WTC11 (cell line): Measurements from ENCODE around the gene PDE8A. TPM values are rescaled to one million over a fixed set of nuclear protein-coding genes. Genes with fewer than 3 reads are reported as not detected.

Source experiments
- ATAC-seq: fragments of 200-7000 bp; cut with Tn5 transposase; 2 replicates; pipeline ENCODE4 v1.10.0; 2021; ENCODE audit warnings: mild to moderate bottlenecking, moderate library complexity
- CTCF ChIA-PET: fragments of 300-600 bp; sonication (Branson Sonifier 250); formaldehyde crosslinking; loops from one replicate; lab custom pipeline; 2021; ENCODE audit warnings: antibody characterized with exemption; lab: Charles Lee
- POLR2A ChIA-PET: fragments of 350-600 bp; sonication (Branson Sonifier 250); formaldehyde crosslinking; loops from one replicate; lab custom pipeline; 2021; ENCODE audit warnings: antibody characterized with exemption; lab: Charles Lee
- DNase-seq: peaks from one replicate; pipeline ENCODE4 v3.0.0; 2021; ENCODE audit warnings: low spot score
- H3K27ac Mint-ChIP-seq: 2 replicates; pipeline ENCODE4 v1.8.0; 2021; ENCODE audit warnings: mixed read lengths
- H3K27me3 Mint-ChIP-seq: 2 replicates; pipeline ENCODE4 v1.8.0; 2021; ENCODE audit warnings: low read depth, mild to moderate bottlenecking, moderate library complexity, mixed read lengths
- H3K36me3 Mint-ChIP-seq: 2 replicates; pipeline ENCODE4 v1.8.0; 2021; ENCODE audit warnings: mixed read lengths
- H3K4me1 Mint-ChIP-seq: 2 replicates; pipeline ENCODE4 v1.8.0; 2022; ENCODE audit warnings: mixed read lengths
- H3K4me3 Mint-ChIP-seq: 2 replicates; pipeline ENCODE4 v1.8.0; 2021; ENCODE audit warnings: mild to moderate bottlenecking, moderate library complexity, mixed read lengths
- H3K9me3 Mint-ChIP-seq: 2 replicates; pipeline ENCODE4 v1.8.0; 2021; ENCODE audit warnings: mixed read lengths
- AR ChIP-seq: fragments of 250-450 bp; sonication (Bioruptor Pico); IDR thresholded peaks from 2 replicates; pipeline ENCODE4 v1.9.0; 2021; ENCODE audit warnings: mild to moderate bottlenecking
- ARID4B ChIP-seq: sonication (generic); formaldehyde crosslinking; IDR thresholded peaks from 2 replicates; pipeline ENCODE4 v1.8.0; 2023; ENCODE audit warnings: missing genetic modification reagents, mild to moderate bottlenecking, borderline replicate concordance
- CREM ChIP-seq: sonication (generic); formaldehyde crosslinking; IDR thresholded peaks from 2 replicates; pipeline ENCODE4 v1.8.1; 2022; ENCODE audit warnings: mild to moderate bottlenecking, missing genetic modification reagents, moderate library complexity
- E2F1 ChIP-seq: sonication (generic); formaldehyde crosslinking; IDR thresholded peaks from 2 replicates; pipeline ENCODE4 v1.8.0; 2022; ENCODE audit warnings: mild to moderate bottlenecking, missing genetic modification reagents
- FOXP1 ChIP-seq: sonication (generic); formaldehyde crosslinking; IDR thresholded peaks from 2 replicates; pipeline ENCODE4 v1.8.0; 2022; ENCODE audit warnings: missing genetic modification reagents, mild to moderate bottlenecking, moderate library complexity, borderline replicate concordance
- MAX ChIP-seq: sonication (generic); formaldehyde crosslinking; IDR thresholded peaks from 2 replicates; pipeline ENCODE4 v1.8.0; 2022; ENCODE audit warnings: mild to moderate bottlenecking, missing genetic modification reagents
- NFATC4 ChIP-seq: fragments of 250-450 bp; sonication (Bioruptor Pico); IDR thresholded peaks from 2 replicates; pipeline ENCODE4 v1.9.0; 2021; ENCODE audit warnings: mild to moderate bottlenecking
- NFYB ChIP-seq: sonication (generic); formaldehyde crosslinking; conservative IDR thresholded peaks from 2 replicates; pipeline ENCODE4 v1.8.0; 2022; ENCODE audit warnings: low read depth, missing genetic modification reagents
- NR1H2 ChIP-seq: sonication (generic); formaldehyde crosslinking; IDR thresholded peaks from 2 replicates; pipeline ENCODE4 v1.9.0; 2021; ENCODE audit warnings: mild to moderate bottlenecking, moderate library complexity, missing genetic modification reagents
- NR2C2 ChIP-seq: sonication (generic); formaldehyde crosslinking; IDR thresholded peaks from 2 replicates; pipeline ENCODE4 v1.8.0; 2022; ENCODE audit warnings: mild to moderate bottlenecking, missing genetic modification reagents
- NR3C1 ChIP-seq: sonication (generic); formaldehyde crosslinking; conservative IDR thresholded peaks from 2 replicates; pipeline ENCODE4 v1.8.1; 2023; ENCODE audit warnings: low read depth, mild to moderate bottlenecking, missing genetic modification reagents
- PRRX2 ChIP-seq: fragments of 250-450 bp; sonication (Bioruptor Pico); IDR thresholded peaks from 2 replicates; pipeline ENCODE4 v1.8.0; 2021; ENCODE audit warnings: mild to moderate bottlenecking
- SMAD3 ChIP-seq: sonication (generic); formaldehyde crosslinking; IDR thresholded peaks from 2 replicates; pipeline ENCODE4 v1.8.0; 2022; ENCODE audit warnings: missing genetic modification reagents, mild to moderate bottlenecking, borderline replicate concordance
- SP1 ChIP-seq: sonication (generic); formaldehyde crosslinking; conservative IDR thresholded peaks from 2 replicates; pipeline ENCODE4 v1.8.1; 2022; ENCODE audit warnings: missing genetic modification reagents
- TP53 ChIP-seq: sonication (generic); formaldehyde crosslinking; IDR thresholded peaks from 2 replicates; pipeline ENCODE4 v1.8.1; 2023; ENCODE audit warnings: mild to moderate bottlenecking, missing genetic modification reagents
- ZNF263 ChIP-seq: sonication (generic); formaldehyde crosslinking; IDR thresholded peaks from 2 replicates; pipeline ENCODE4 v1.8.1; 2022; ENCODE audit warnings: low read depth, mild to moderate bottlenecking, moderate library complexity, missing genetic modification reagents
- ZNF317 ChIP-seq: sonication (generic); formaldehyde crosslinking; IDR thresholded peaks from 2 replicates; pipeline ENCODE4 v1.8.1; 2023; ENCODE audit warnings: low read depth, mild to moderate bottlenecking, moderate library complexity, missing genetic modification reagents, borderline replicate concordance
- total RNA-seq: library from RNA; stranded (reverse); gene quantifications from 3 replicates; pipeline ENCODE4 v1.2.3, GENCODE V29; 2021
- TF ChIP-seq, protein P1 (sequence below): sonication (generic); formaldehyde crosslinking; IDR thresholded peaks from 2 replicates; pipeline ENCODE4 v1.8.0; 2022; ENCODE audit warnings: missing genetic modification reagents
- TF ChIP-seq, protein P2 (sequence below): fragments of 250-450 bp; sonication (Bioruptor Pico); IDR thresholded peaks from 2 replicates; pipeline ENCODE4 v2.1.2; 2022; ENCODE audit warnings: mild to moderate bottlenecking, moderate library complexity
- TF ChIP-seq, protein P3 (sequence below): sonication (generic); formaldehyde crosslinking; IDR thresholded peaks from 2 replicates; pipeline ENCODE4 v1.8.1; 2023; ENCODE audit warnings: mild to moderate bottlenecking, missing genetic modification reagents

PDE8A gene
- total RNA-seq, 1 experiment from 2014 or later = 13.9 TPM

DNA sequence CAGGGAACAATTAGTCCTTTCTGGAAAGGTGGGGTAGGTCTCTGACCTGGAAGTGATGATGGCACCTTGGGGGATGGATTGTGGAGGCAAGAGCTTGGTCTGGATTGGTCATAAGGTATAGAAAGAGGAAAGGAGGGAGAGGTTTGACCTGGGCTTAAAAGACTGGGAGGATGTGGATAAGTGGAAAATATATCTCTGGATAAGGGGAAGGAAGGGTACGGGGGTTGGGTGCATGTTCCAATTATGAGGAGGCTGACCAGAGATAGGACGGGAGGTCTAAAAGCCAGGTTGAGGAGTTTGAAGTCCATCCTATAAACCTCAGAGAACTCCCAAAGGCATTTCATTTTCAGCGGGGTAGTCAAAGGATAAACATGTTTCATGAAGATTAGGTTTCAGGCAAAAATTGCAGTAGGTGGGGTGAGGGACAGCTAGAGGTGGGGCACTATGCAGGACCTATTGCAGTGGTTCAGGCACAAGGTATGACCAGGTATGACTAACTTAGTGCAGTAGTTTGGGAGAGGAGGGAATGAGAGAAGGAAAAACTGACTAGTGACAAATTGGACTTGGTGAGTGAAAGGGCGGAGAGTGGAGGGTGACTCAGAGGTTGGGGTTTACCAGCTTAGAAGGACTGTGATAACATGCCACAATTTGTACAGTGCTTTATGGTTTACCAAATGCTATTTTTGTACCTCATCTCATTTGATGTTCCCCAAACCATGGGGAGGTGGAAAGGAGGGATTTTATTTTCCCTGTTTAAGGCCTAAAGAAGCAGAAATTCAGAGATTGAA lies 10.7 kb downstream of the PDE8A start (continued):
- TF ChIP-seq ARID4B (CRISPR knock-in tag) (no peak), AR (CRISPR knock-in tag) (no peak), ZNF263 (CRISPR knock-in tag) (no peak), CREM (CRISPR knock-in tag) (no peak), NFATC4 (CRISPR knock-in tag) (no peak), MAX (CRISPR knock-in tag) (no peak), NR3C1 (CRISPR knock-in tag) (no peak)
- TF ChIP-seq, all 79 proteins: peak for 0

- CTCF ChIA-PET = no interaction called here
- POLR2A ChIA-PET = no interaction called here
- no peaks in the 10 kb centered on the region for H3K27me3 Mint-ChIP-seq
- no peaks in the 10 kb centered on the region for H3K36me3 Mint-ChIP-seq
- DNase-seq (no peak), ATAC-seq (no peak)
- no peaks in the 10 kb centered on the region for H3K9me3 Mint-ChIP-seq
- H3K27ac Mint-ChIP-seq = no peak overlapping the region
- H3K4me3 Mint-ChIP-seq = no peak overlapping the region
- peaks cover 11% of the 10 kb centered on the region for H3K4me1 Mint-ChIP-seq
- TF ChIP-seq NFYB (CRISPR knock-in tag) = no peak
- no peak for TF ChIP-seq TP53 (CRISPR knock-in tag)
- no peak for TF ChIP-seq SMAD3
- no peak for TF ChIP-seq ZNF263 (CRISPR knock-in tag)
- TF ChIP-seq ZNF317 (CRISPR knock-in tag) = no peak
- no peak for TF ChIP-seq E2F1 (CRISPR knock-in tag)
- TF ChIP-seq, protein P1, sequence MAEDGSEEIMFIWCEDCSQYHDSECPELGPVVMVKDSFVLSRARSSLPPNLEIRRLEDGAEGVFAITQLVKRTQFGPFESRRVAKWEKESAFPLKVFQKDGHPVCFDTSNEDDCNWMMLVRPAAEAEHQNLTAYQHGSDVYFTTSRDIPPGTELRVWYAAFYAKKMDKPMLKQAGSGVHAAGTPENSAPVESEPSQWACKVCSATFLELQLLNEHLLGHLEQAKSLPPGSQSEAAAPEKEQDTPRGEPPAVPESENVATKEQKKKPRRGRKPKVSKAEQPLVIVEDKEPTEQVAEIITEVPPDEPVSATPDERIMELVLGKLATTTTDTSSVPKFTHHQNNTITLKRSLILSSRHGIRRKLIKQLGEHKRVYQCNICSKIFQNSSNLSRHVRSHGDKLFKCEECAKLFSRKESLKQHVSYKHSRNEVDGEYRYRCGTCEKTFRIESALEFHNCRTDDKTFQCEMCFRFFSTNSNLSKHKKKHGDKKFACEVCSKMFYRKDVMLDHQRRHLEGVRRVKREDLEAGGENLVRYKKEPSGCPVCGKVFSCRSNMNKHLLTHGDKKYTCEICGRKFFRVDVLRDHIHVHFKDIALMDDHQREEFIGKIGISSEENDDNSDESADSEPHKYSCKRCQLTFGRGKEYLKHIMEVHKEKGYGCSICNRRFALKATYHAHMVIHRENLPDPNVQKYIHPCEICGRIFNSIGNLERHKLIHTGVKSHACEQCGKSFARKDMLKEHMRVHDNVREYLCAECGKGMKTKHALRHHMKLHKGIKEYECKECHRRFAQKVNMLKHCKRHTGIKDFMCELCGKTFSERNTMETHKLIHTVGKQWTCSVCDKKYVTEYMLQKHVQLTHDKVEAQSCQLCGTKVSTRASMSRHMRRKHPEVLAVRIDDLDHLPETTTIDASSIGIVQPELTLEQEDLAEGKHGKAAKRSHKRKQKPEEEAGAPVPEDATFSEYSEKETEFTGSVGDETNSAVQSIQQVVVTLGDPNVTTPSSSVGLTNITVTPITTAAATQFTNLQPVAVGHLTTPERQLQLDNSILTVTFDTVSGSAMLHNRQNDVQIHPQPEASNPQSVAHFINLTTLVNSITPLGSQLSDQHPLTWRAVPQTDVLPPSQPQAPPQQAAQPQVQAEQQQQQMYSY (CRISPR knock-in tag) = no peak
- no peak for TF ChIP-seq NR1H2 (CRISPR knock-in tag)
- TF ChIP-seq FOXP1 (CRISPR knock-in tag) = no peak
- TF ChIP-seq NR2C2 = no peak
- TF ChIP-seq, protein P2, sequence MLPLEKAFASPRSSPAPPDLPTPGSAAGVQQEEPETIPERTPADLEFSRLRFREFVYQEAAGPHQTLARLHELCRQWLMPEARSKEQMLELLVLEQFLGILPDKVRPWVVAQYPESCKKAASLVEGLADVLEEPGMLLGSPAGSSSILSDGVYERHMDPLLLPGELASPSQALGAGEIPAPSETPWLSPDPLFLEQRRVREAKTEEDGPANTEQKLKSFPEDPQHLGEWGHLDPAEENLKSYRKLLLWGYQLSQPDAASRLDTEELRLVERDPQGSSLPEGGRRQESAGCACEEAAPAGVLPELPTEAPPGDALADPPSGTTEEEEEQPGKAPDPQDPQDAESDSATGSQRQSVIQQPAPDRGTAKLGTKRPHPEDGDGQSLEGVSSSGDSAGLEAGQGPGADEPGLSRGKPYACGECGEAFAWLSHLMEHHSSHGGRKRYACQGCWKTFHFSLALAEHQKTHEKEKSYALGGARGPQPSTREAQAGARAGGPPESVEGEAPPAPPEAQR (CRISPR knock-in tag) = no peak
- TF ChIP-seq, protein P3, sequence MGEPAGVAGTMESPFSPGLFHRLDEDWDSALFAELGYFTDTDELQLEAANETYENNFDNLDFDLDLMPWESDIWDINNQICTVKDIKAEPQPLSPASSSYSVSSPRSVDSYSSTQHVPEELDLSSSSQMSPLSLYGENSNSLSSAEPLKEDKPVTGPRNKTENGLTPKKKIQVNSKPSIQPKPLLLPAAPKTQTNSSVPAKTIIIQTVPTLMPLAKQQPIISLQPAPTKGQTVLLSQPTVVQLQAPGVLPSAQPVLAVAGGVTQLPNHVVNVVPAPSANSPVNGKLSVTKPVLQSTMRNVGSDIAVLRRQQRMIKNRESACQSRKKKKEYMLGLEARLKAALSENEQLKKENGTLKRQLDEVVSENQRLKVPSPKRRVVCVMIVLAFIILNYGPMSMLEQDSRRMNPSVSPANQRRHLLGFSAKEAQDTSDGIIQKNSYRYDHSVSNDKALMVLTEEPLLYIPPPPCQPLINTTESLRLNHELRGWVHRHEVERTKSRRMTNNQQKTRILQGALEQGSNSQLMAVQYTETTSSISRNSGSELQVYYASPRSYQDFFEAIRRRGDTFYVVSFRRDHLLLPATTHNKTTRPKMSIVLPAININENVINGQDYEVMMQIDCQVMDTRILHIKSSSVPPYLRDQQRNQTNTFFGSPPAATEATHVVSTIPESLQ = no peak
- TF ChIP-seq SP1 (CRISPR knock-in tag) = no peak
- TF ChIP-seq PRRX2 = no peak
Observed at GRCh38 chr15:84996055-84996454, 14.4 kb downstream of the PDE8A start.
